Measurements from ENCODE around the gene BRINP1. TPM values are rescaled to one million over a fixed set of nuclear protein-coding genes. Genes with fewer than 3 reads are reported as not detected.

The BRINP1 gene
- total and polyA plus RNA-seq, 2 donors (not counting 1 experiment from before 2014, with no cell fraction given): not detected

DNA sequence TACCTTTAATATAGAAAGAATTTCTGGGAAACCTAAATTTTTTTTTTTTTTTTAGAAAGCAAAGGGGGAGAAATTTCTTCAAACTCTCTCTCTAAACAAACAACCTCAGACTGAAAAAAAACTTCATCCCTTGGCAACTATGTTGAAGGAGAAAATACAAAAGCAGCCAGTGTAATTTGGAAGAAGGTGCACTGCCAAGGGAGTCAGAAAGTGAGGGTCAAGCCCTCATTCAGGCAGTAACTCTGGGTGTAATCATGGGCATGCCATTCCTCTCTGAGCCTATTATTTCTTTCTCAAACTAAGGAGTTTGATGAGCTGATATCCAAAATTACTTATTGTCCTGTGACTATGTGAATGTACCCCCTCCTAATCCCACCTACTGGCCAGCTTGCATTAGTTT, 203.1 kb downstream of the BRINP1 start:
- intact Hi-C loops (cut with micrococcal nuclease): no loop called here

DNA sequence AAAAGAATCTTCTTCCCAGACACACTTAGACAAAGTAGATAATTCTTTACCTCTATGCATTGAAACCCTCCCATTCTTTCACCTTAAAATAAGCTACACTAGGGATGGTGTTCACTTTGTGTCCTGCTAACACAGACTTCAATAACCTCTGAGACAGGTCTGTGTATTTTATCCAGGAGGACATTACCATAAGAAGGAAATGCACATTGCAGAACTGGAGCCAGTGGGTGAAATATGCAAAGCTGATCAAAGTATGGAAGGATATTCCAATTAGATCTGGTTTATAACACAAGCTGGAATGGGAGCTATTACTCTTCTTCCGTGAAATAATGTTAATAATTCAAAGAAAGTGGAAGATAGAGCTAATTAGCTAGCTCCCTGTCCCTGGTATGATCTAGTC, 204.1 kb downstream of the BRINP1 start:
- Histone ChIP-seq H3K4me1 (ENCODE audit: control insufficient read depth in 2 of 2, insufficient read depth in 2 of 2, low read length in 2 of 2) (no peaks in the 10 kb centered on the region), H3K27ac (ENCODE audit: low read length in 2 of 2) (no peak overlapping the region), H3K27me3 (replicated peaks in 1 of 4; ENCODE audit: control extremely low read depth in 1 of 4, control insufficient read depth in 3 of 4, insufficient read depth in 4 of 4, low read length in 3 of 4) (no peaks in the 10 kb centered on the region), H3K79me2 (ENCODE audit: control insufficient read depth, insufficient read depth, low read length) (no peaks in the 10 kb centered on the region), H3K9ac (ENCODE audit: low read length) (no peak overlapping the region), H3K36me3 (replicated peaks in 1 of 2; ENCODE audit: control extremely low read depth in 1 of 2, control insufficient read depth in 1 of 2, extremely low read depth in 1 of 2, insufficient read depth in 2 of 2, low read length in 1 of 2) (no peaks in the 10 kb centered on the region), H3K4me2 (replicated peaks; ENCODE audit: low read depth, low read length, poor library complexity, severe bottlenecking) (no peak overlapping the region), H2AFZ (ENCODE audit: insufficient read depth, low read depth, low read length, poor library complexity, severe bottlenecking) (no peak overlapping the region), H3K9me3 (ENCODE audit: control extremely low read depth in 1 of 3, control insufficient read depth in 2 of 3, insufficient read depth in 1 of 3, low read length in 2 of 3) (peaks cover 0 to 16% (median 0%) of the 10 kb centered on the region in 3 donors), H3K4me3 (ENCODE audit: control extremely low read depth in 1 of 5, extremely low read depth in 1 of 5, insufficient read depth in 1 of 5, low read depth in 2 of 5, low read length in 4 of 5) (no peak overlapping the region), H4K20me1 (ENCODE audit: control insufficient read depth, insufficient read depth, low read length, poor library complexity, severe bottlenecking) (no peaks in the 10 kb centered on the region)
- H3K9me3 Mint-ChIP-seq (ENCODE audit: insufficient read depth): no peaks in the 10 kb centered on the region
- DNase-seq (no peak), ATAC-seq (ENCODE audit: low read depth) (no peak)
- no peak overlapping the region for H3K27ac Mint-ChIP-seq
- H3K27me3 Mint-ChIP-seq: no peaks in the 10 kb centered on the region
- WGBS (ENCODE audit: insufficient coverage): no CpG with 5 or more reads among the region's 1 CpG
- ChIA-PET POLR2A (no interaction called here), CTCF (no interaction called here)
- intact Hi-C loops (cut with micrococcal nuclease): no loop called here
- no peaks in the 10 kb centered on the region for H3K4me1 Mint-ChIP-seq
- no peak for TF ChIP-seq EZH2 (IDR thresholded peaks at IDR 0.05; ENCODE audit: borderline replicate concordance, insufficient read depth, low read depth, low read length, poor library complexity, severe bottlenecking)
- TF ChIP-seq, protein P1, sequence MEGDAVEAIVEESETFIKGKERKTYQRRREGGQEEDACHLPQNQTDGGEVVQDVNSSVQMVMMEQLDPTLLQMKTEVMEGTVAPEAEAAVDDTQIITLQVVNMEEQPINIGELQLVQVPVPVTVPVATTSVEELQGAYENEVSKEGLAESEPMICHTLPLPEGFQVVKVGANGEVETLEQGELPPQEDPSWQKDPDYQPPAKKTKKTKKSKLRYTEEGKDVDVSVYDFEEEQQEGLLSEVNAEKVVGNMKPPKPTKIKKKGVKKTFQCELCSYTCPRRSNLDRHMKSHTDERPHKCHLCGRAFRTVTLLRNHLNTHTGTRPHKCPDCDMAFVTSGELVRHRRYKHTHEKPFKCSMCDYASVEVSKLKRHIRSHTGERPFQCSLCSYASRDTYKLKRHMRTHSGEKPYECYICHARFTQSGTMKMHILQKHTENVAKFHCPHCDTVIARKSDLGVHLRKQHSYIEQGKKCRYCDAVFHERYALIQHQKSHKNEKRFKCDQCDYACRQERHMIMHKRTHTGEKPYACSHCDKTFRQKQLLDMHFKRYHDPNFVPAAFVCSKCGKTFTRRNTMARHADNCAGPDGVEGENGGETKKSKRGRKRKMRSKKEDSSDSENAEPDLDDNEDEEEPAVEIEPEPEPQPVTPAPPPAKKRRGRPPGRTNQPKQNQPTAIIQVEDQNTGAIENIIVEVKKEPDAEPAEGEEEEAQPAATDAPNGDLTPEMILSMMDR (IDR thresholded peaks at IDR 0.05): no peak
- H3K4me3 Mint-ChIP-seq: no peak overlapping the region

More for the DNA sequence above, 203.1 kb downstream of the BRINP1 start:
- H3K9me3 Mint-ChIP-seq (ENCODE audit: insufficient read depth): no peaks in the 10 kb centered on the region
- DNase-seq (no peak), ATAC-seq (ENCODE audit: low read depth) (no peak)
- H3K27ac Mint-ChIP-seq: no peak overlapping the region
- TF ChIP-seq, protein P1 (IDR thresholded peaks at IDR 0.05): no peak
- TF ChIP-seq EZH2 (IDR thresholded peaks at IDR 0.05; ENCODE audit: borderline replicate concordance, insufficient read depth, low read depth, low read length, poor library complexity, severe bottlenecking): no peak
- H4K20me1 ChIP-seq (ENCODE audit: control insufficient read depth, insufficient read depth, low read length, poor library complexity, severe bottlenecking): no peaks in the 10 kb centered on the region
- H3K79me2 ChIP-seq (ENCODE audit: control insufficient read depth, insufficient read depth, low read length): no peaks in the 10 kb centered on the region
- H3K4me2 ChIP-seq (replicated peaks; ENCODE audit: low read depth, low read length, poor library complexity, severe bottlenecking): no peak overlapping the region
- H3K27me3 ChIP-seq (replicated peaks in 1 of 4; ENCODE audit: control extremely low read depth in 1 of 4, control insufficient read depth in 3 of 4, insufficient read depth in 4 of 4, low read length in 3 of 4): no peaks in the 10 kb centered on the region
- H3K27ac ChIP-seq (ENCODE audit: low read length in 2 of 2): no peak overlapping the region
- ChIA-PET CTCF (no interaction called here), POLR2A (no interaction called here)
- H3K9me3 ChIP-seq (ENCODE audit: control extremely low read depth in 1 of 3, control insufficient read depth in 2 of 3, insufficient read depth in 1 of 3, low read length in 2 of 3): peaks cover 0 to 16% (median 0%) of the 10 kb centered on the region in 3 donors
- no peak overlapping the region for H3K4me3 ChIP-seq (ENCODE audit: control extremely low read depth in 1 of 5, extremely low read depth in 1 of 5, insufficient read depth in 1 of 5, low read depth in 2 of 5, low read length in 4 of 5)
- H3K4me3 Mint-ChIP-seq: no peak overlapping the region
- no peaks in the 10 kb centered on the region for H3K27me3 Mint-ChIP-seq
- H3K4me1 ChIP-seq (ENCODE audit: control insufficient read depth in 2 of 2, insufficient read depth in 2 of 2, low read length in 2 of 2): no peaks in the 10 kb centered on the region
- H3K9ac ChIP-seq (ENCODE audit: low read length): no peak overlapping the region
- no peaks in the 10 kb centered on the region for H3K36me3 ChIP-seq (replicated peaks in 1 of 2; ENCODE audit: control extremely low read depth in 1 of 2, control insufficient read depth in 1 of 2, extremely low read depth in 1 of 2, insufficient read depth in 2 of 2, low read length in 1 of 2)
- H3K4me1 Mint-ChIP-seq: no peaks in the 10 kb centered on the region
- no peak overlapping the region for H2AFZ ChIP-seq (ENCODE audit: insufficient read depth, low read depth, low read length, poor library complexity, severe bottlenecking)
